Osteoblast (primary cell): ENCODE measurements around the gene PIGT. TPM values are rescaled to one million over a fixed set of nuclear protein-coding genes. Genes with fewer than 3 reads are reported as not detected.

Experiments
- DNase-seq: peaks from one replicate; pipeline ENCODE4 v3.0.0; 2011; ENCODE audit warnings: low spot score, mixed read lengths; ENCODE audit not compliant: insufficient read length; ENCODE audit errors: missing footprints
- H2AFZ ChIP-seq: 2 replicates; pipeline ENCODE4 v1.6.0; 2011; ENCODE audit warnings: mild to moderate bottlenecking, low read length
- H3K27ac ChIP-seq: 2 replicates; pipeline ENCODE4 v1.5.1; 2011; ENCODE audit warnings: mild to moderate bottlenecking, low read depth, low read length, moderate library complexity
- H3K27me3 ChIP-seq: 2 replicates; pipeline ENCODE4 v1.6.0; 2012; ENCODE audit warnings: mild to moderate bottlenecking, control low read depth, inconsistent platforms, low read length, moderate library complexity; ENCODE audit not compliant: insufficient read depth
- H3K36me3 ChIP-seq: 2 replicates; pipeline ENCODE4 v1.5.1; 2011; ENCODE audit warnings: mild to moderate bottlenecking, low read length, control low read depth, moderate library complexity; ENCODE audit not compliant: insufficient read depth
- H3K4me1 ChIP-seq: 2 replicates; pipeline ENCODE4 v1.5.1; 2011; ENCODE audit warnings: mild to moderate bottlenecking, low read length, control low read depth, moderate library complexity; ENCODE audit not compliant: insufficient read depth
- H3K4me2 ChIP-seq: 2 replicates; pipeline ENCODE4 v1.6.0; 2011; ENCODE audit warnings: mild to moderate bottlenecking, low read length; ENCODE audit not compliant: insufficient read depth
- H3K4me3 ChIP-seq: fragments of 200-600 bp; sonication (generic); 3 replicates; pipeline ENCODE4 v1.5.1; 2012; ENCODE audit warnings: mild to moderate bottlenecking, low read length, inconsistent platforms; ENCODE audit not compliant: insufficient read depth
- H3K79me2 ChIP-seq: 2 replicates; pipeline ENCODE4 v1.6.0; 2012; ENCODE audit warnings: mild to moderate bottlenecking, low read length, control low read depth, inconsistent platforms; ENCODE audit not compliant: insufficient read depth
- H3K9me3 ChIP-seq: 2 replicates; pipeline ENCODE4 v1.5.1; 2011; ENCODE audit warnings: low read depth, low read length, control low read depth
- H4K20me1 ChIP-seq: 2 replicates; pipeline ENCODE4 v1.6.0; 2012; ENCODE audit warnings: mild to moderate bottlenecking, low read length, control low read depth; ENCODE audit not compliant: insufficient read depth
- CTCF ChIP-seq: IDR thresholded peaks from 2 replicates; pipeline ENCODE4 v1.5.1; 2011; ENCODE audit warnings: mild to moderate bottlenecking, low read depth, low read length, moderate library complexity; ENCODE audit errors: extremely low read depth
- total RNA-seq: library from RNA; depleted of rRNA; stranded (reverse); fragments of >200 nt; gene quantifications from 2 replicates; pipeline ENCODE4 v1.2.3, GENCODE V29; 2012

Gene PIGT
- total RNA-seq, 1 donor = 52.8 TPM

- no peak for TF ChIP-seq CTCF
- no peaks in the 10 kb centered on the region for H3K27me3 ChIP-seq
- H3K79me2 ChIP-seq = no peaks in the 10 kb centered on the region
- DNase-seq = no peak
- H4K20me1 ChIP-seq = no peaks in the 10 kb centered on the region
- no peak overlapping the region for H3K4me2 ChIP-seq
- peaks cover 2% of the 10 kb centered on the region for H3K4me1 ChIP-seq
- H3K27ac ChIP-seq = no peak overlapping the region
- no peak overlapping the region for H2AFZ ChIP-seq
- H3K9me3 ChIP-seq = no peaks in the 10 kb centered on the region
- no peak overlapping the region for H3K4me3 ChIP-seq
- H3K36me3 ChIP-seq = no peaks in the 10 kb centered on the region
Observed at GRCh38 chr20:45400346-45401031, 15.5 kb upstream of the PIGT start.

- no peak overlapping the region for H3K27ac ChIP-seq
- no peaks in the 10 kb centered on the region for H3K27me3 ChIP-seq
- peak; percentile 50 for DNase-seq
- no peak overlapping the region for H2AFZ ChIP-seq
- peaks cover 3% of the 10 kb centered on the region for H3K79me2 ChIP-seq
- H3K4me3 ChIP-seq = no peak overlapping the region
- no peak overlapping the region for H3K4me2 ChIP-seq
- H3K9me3 ChIP-seq = no peaks in the 10 kb centered on the region
- peaks cover 12% of the 10 kb centered on the region for H3K4me1 ChIP-seq
- no peak for TF ChIP-seq CTCF
- H3K36me3 ChIP-seq = no peaks in the 10 kb centered on the region
- H4K20me1 ChIP-seq = peaks cover 5% of the 10 kb centered on the region
Observed at GRCh38 chr20:45402946-45403345, 13.0 kb upstream of the PIGT start.

GRCh38 chr20:45404438-45404837 is 11.5 kb upstream of the PIGT start:
- Histone ChIP-seq H3K36me3 (no peaks in the 10 kb centered on the region), H3K27me3 (no peaks in the 10 kb centered on the region), H3K4me2 (no peak overlapping the region), H3K27ac (no peak overlapping the region), H3K9me3 (no peaks in the 10 kb centered on the region), H3K4me3 (no peak overlapping the region), H4K20me1 (peaks cover 5% of the 10 kb centered on the region), H3K4me1 (peaks cover 12% of the 10 kb centered on the region), H3K79me2 (peaks cover 3% of the 10 kb centered on the region), H2AFZ (no peak overlapping the region)
- no peak for TF ChIP-seq CTCF
- DNase-seq = peak; percentile 34

GRCh38 chr20:45405571-45406259 is 10.2 kb upstream of the PIGT start:
- TF ChIP-seq CTCF = no peak
- peaks cover 5% of the 10 kb centered on the region for H4K20me1 ChIP-seq
- H3K79me2 ChIP-seq = peaks cover 3% of the 10 kb centered on the region
- H3K4me3 ChIP-seq = peak overlapping the region; percentile 82
- H3K4me2 ChIP-seq = peak overlapping the region; percentile 93
- no peaks in the 10 kb centered on the region for H3K27me3 ChIP-seq
- H3K27ac ChIP-seq = peak overlapping the region; percentile 60
- peak; percentile 85 for DNase-seq
- peaks cover 12% of the 10 kb centered on the region for H3K4me1 ChIP-seq
- no peaks in the 10 kb centered on the region for H3K36me3 ChIP-seq
- peak overlapping the region; percentile 83 for H2AFZ ChIP-seq
- no peaks in the 10 kb centered on the region for H3K9me3 ChIP-seq
